Natural killer cell (primary cell): Measurements from ENCODE around the gene TIMP2. TPM values are rescaled to one million over a fixed set of nuclear protein-coding genes. Genes with fewer than 3 reads are reported as not detected.
"Not testable (repeated sequence)": the region's sequence is repeated elsewhere in the genome, so short reads cannot be mapped to it uniquely, and the experiment has no call there.

ENCODE experiments used
- ATAC-seq, 3 donors: fragments of 150-1000 bp in 2 of 3; fragments of 200-7000 bp in 1 of 3; cut with Tn5 transposase; 1 replicate in 1 of 3; 2 replicates in 2 of 3; pipeline ENCODE4 v1.10.0; 2021; ENCODE audit warnings: mild to moderate bottlenecking in 2 of 3, moderate library complexity in 2 of 3
- DNase-seq, 2 donors: peaks; one replicate each; pipeline versions ENCODE4 v3.0.0 to v3.0.0-alpha.2; 2013 to 2021; ENCODE audit warnings: mixed read lengths in 1 of 2
- H3K27ac ChIP-seq: one replicate; pipeline ENCODE4 v1.5.1; 2013; ENCODE audit warnings: mild to moderate bottlenecking, low read length
- H3K27me3 ChIP-seq: one replicate; pipeline ENCODE4 v1.6.1; 2013; ENCODE audit warnings: low read length; ENCODE audit not compliant: control insufficient read depth, insufficient read depth
- H3K36me3 ChIP-seq: one replicate; pipeline ENCODE4 v1.6.1; 2013; ENCODE audit warnings: low read length; ENCODE audit not compliant: control insufficient read depth, insufficient read depth
- H3K4me1 ChIP-seq: one replicate; pipeline ENCODE4 v1.6.1; 2013; ENCODE audit warnings: low read length; ENCODE audit not compliant: control insufficient read depth, insufficient read depth
- H3K4me3 ChIP-seq: one replicate; pipeline ENCODE4 v1.5.1; 2013; ENCODE audit warnings: low read length
- H3K9me3 ChIP-seq: one replicate; pipeline ENCODE4 v1.6.1; 2013; ENCODE audit warnings: low read length; ENCODE audit not compliant: control insufficient read depth, insufficient read depth
- H3K27ac Mint-ChIP-seq, 2 donors: one replicate each; pipeline ENCODE4 v1.8.0; 2022; ENCODE audit warnings: mild to moderate bottlenecking in 2 of 2, mixed read lengths in 2 of 2, moderate library complexity in 1 of 2
- H3K27me3 Mint-ChIP-seq, 2 donors: one replicate each; pipeline ENCODE4 v1.8.0; 2022; ENCODE audit warnings: low read depth in 2 of 2, mixed read lengths in 2 of 2
- H3K36me3 Mint-ChIP-seq: one replicate; pipeline ENCODE4 v1.8.0; 2022; ENCODE audit warnings: mixed read lengths
- H3K4me1 Mint-ChIP-seq, 2 donors: one replicate each; pipeline ENCODE4 v1.8.0; 2022; ENCODE audit warnings: mixed read lengths in 2 of 2
- H3K4me3 Mint-ChIP-seq: one replicate; pipeline ENCODE4 v1.8.0; 2022; ENCODE audit warnings: mild to moderate bottlenecking, moderate library complexity, mixed read lengths
- H3K9me3 Mint-ChIP-seq, 2 donors: one replicate each; pipeline ENCODE4 v1.8.0; 2022; ENCODE audit warnings: mixed read lengths in 2 of 2
- CTCF ChIP-seq: fragments of 200-600 bp; IDR thresholded peaks from one replicate; pipeline ENCODE4 v1.8.0; 2022; ENCODE audit warnings: antibody characterized with exemption
- WGBS: methylation state at CpG from one replicate; pipeline ENCODE4 v1.1.7; 2013; ENCODE audit warnings: missing lambda C conversion rate; ENCODE audit not compliant: insufficient coverage; 5-methylcytosine and 5-hydroxymethylcytosine counted together
- intact Hi-C: fragments of 100-400 bp; cut with micrococcal nuclease; formaldehyde crosslinking; loops from one replicate; pipeline ENCODE4 v1.14.2; 2022
- total RNA-seq, 4 donors: library from RNA; stranded (reverse); fragments of 120-200 nt in 1 of 4; gene quantifications; one replicate each; pipeline versions ENCODE4 v1.2.3 to v1.2.4, GENCODE V29; 2013 to 2022

Gene TIMP2
- total RNA-seq, 3 donors from 2014 or later (not counting 1 experiment from before 2014, with no cell fraction given) = 3.6 to 8.2 (median 7.1) TPM

- no peak overlapping the region for H3K4me3 ChIP-seq
- 77% methylated on average over 8 of the region's 8 CpGs for WGBS
- H3K27ac ChIP-seq = no peak overlapping the region
- Mint-ChIP-seq H3K36me3 (no peaks in the 10 kb centered on the region), H3K4me1 (peaks cover 0 to 5% of the 10 kb centered on the region in 2 donors), H3K9me3 (no peaks in the 10 kb centered on the region), H3K4me3 (no peak overlapping the region), H3K27me3 (peaks cover 0 to 3% of the 10 kb centered on the region in 2 donors), H3K27ac (no peak overlapping the region)
- H3K36me3 ChIP-seq = no peaks in the 10 kb centered on the region
- no peak for ATAC-seq
- no peaks in the 10 kb centered on the region for H3K27me3 ChIP-seq
- intact Hi-C loops = no loop called here
- no peak for DNase-seq
- no peaks in the 10 kb centered on the region for H3K9me3 ChIP-seq
- peaks cover 25% of the 10 kb centered on the region for H3K4me1 ChIP-seq
- TF ChIP-seq CTCF = no peak
Measured at GRCh38 chr17:78912082-78912481, 13.1 kb downstream of the TIMP2 start.

- H3K36me3 ChIP-seq, H3K4me1 Mint-ChIP-seq, ATAC-seq, H3K27ac Mint-ChIP-seq, DNase-seq, H3K9me3 ChIP-seq, H3K36me3 Mint-ChIP-seq, H3K27me3 Mint-ChIP-seq, H3K27ac ChIP-seq, H3K4me3 ChIP-seq, H3K27me3 ChIP-seq, H3K9me3 Mint-ChIP-seq, H3K4me3 Mint-ChIP-seq, intact Hi-C loops: not testable (repeated sequence)
- peaks cover 21% of the 10 kb centered on the region for H3K4me1 ChIP-seq
- 83% methylated on average over 7 of the region's 7 CpGs for WGBS
Measured at GRCh38 chr17:78911543-78911942, 13.6 kb downstream of the TIMP2 start.

GRCh38 chr17:78910497-78911284 is 14.5 kb downstream of the TIMP2 start:
- no peak overlapping the region for H3K27ac Mint-ChIP-seq
- no peak for TF ChIP-seq CTCF
- Histone ChIP-seq H3K27ac (no peak overlapping the region), H3K36me3 (no peaks in the 10 kb centered on the region), H3K9me3 (no peaks in the 10 kb centered on the region), H3K27me3 (no peaks in the 10 kb centered on the region), H3K4me3 (no peak overlapping the region), H3K4me1 (peaks cover 13% of the 10 kb centered on the region)
- ATAC-seq (peak in 1 of 3 donors; percentile 53), DNase-seq (no peak)
- H3K36me3 Mint-ChIP-seq = no peaks in the 10 kb centered on the region
- no peaks in the 10 kb centered on the region for H3K4me1 Mint-ChIP-seq
- no peak overlapping the region for H3K4me3 Mint-ChIP-seq
- intact Hi-C loops = no loop called here
- WGBS = 58% methylated on average over 11 of the region's 11 CpGs
- H3K9me3 Mint-ChIP-seq = no peaks in the 10 kb centered on the region
- no peaks in the 10 kb centered on the region for H3K27me3 Mint-ChIP-seq

GRCh38 chr17:78908426-78908825 is 16.8 kb downstream of the TIMP2 start:
- Mint-ChIP-seq H3K4me3 (no peak overlapping the region), H3K27me3 (no peaks in the 10 kb centered on the region), H3K36me3 (no peaks in the 10 kb centered on the region), H3K4me1 (no peaks in the 10 kb centered on the region), H3K9me3 (no peaks in the 10 kb centered on the region), H3K27ac (no peak overlapping the region)
- Histone ChIP-seq H3K9me3 (no peaks in the 10 kb centered on the region), H3K4me3 (no peak overlapping the region), H3K4me1 (peaks cover 10% of the 10 kb centered on the region), H3K27me3 (no peaks in the 10 kb centered on the region), H3K36me3 (no peaks in the 10 kb centered on the region), H3K27ac (no peak overlapping the region)
- intact Hi-C loops = no loop called here
- DNase-seq (no peak), ATAC-seq (no peak)
- TF ChIP-seq CTCF = no peak
- 81% methylated on average over 3 of the region's 4 CpGs for WGBS
